NB4 (cell line): ENCODE measurements around the gene TECTA.

Source experiments
- DNase-seq: peaks from one replicate; pipeline ENCODE4 v3.0.0; 2010; ENCODE audit warnings: low read depth
- H3K4me3 ChIP-seq: one replicate; pipeline ENCODE4 v1.5.1; 2011; ENCODE audit warnings: mild to moderate bottlenecking, low read depth, low read length, moderate library complexity
- MYC ChIP-seq: IDR thresholded peaks from 2 replicates; pipeline ENCODE4 v1.6.1; 2011; ENCODE audit warnings: low read depth, low read length
- POLR2A ChIP-seq: IDR thresholded peaks from 2 replicates; pipeline ENCODE4 v1.6.1; 2011; ENCODE audit warnings: mild to moderate bottlenecking; ENCODE audit not compliant: insufficient read length; ENCODE audit errors: extremely low read depth
- TF ChIP-seq, protein P1 (sequence below): IDR thresholded peaks from 2 replicates; pipeline ENCODE4 v1.6.1; 2011; ENCODE audit warnings: low read depth, low read length
- TF ChIP-seq, protein P2 (sequence below): IDR thresholded peaks from one replicate; pipeline ENCODE4 v1.5.1; 2012; ENCODE audit warnings: low read depth, low read length

The TECTA gene

DNA sequence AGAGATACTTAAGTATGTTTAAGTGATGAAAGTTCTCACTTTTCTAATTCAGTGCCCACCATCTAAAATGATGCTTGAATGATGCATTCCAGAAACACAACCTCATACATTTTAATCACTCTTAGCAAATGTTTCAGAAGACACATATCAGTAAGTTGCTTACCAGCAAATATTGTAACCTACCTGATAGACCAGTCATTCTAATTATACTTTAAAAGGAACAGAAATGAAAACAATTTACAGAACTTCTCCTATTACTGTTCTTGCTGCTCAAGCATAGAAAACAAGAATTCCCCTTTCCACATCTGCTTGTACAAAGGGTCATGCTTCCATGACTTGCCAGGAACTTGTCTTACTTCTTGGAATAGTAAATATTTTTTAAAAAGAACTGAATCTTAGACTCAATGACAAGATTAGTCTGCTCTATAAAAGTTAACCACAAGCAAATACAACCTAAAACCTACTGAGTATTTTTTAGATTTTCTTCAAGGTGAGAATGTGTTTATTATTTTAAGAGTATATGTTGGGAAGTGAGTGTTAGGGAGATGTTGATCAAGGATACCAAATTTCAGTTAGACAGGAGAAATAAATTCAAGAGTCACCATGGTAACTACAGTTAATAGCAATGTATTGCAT lies 109.5 kb downstream of the TECTA start:
- TF ChIP-seq, protein P1, sequence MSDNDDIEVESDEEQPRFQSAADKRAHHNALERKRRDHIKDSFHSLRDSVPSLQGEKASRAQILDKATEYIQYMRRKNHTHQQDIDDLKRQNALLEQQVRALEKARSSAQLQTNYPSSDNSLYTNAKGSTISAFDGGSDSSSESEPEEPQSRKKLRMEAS, result no peak
- TF ChIP-seq, protein P2, sequence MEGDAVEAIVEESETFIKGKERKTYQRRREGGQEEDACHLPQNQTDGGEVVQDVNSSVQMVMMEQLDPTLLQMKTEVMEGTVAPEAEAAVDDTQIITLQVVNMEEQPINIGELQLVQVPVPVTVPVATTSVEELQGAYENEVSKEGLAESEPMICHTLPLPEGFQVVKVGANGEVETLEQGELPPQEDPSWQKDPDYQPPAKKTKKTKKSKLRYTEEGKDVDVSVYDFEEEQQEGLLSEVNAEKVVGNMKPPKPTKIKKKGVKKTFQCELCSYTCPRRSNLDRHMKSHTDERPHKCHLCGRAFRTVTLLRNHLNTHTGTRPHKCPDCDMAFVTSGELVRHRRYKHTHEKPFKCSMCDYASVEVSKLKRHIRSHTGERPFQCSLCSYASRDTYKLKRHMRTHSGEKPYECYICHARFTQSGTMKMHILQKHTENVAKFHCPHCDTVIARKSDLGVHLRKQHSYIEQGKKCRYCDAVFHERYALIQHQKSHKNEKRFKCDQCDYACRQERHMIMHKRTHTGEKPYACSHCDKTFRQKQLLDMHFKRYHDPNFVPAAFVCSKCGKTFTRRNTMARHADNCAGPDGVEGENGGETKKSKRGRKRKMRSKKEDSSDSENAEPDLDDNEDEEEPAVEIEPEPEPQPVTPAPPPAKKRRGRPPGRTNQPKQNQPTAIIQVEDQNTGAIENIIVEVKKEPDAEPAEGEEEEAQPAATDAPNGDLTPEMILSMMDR, result no peak
- TF ChIP-seq MYC, result no peak
- TF ChIP-seq POLR2A, result no peak
- no peak for DNase-seq

DNA sequence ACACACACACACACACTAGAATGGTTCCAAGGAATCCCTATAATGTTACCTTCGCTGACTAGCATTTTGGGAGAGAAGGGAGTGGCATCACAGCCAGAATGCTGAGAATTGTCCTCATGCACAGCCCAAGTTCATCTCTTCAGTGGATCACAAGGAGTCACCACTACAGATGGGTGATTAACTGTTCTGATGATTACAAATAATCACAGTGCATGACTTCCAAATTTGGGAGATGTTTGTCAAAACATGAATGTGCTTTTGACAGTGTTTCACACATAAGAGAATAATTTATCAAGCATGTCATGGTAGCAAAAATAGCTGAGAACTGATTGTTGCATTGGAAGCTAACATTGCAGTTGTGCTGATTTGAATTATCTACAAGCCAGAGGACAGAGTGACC lies 110.6 kb downstream of the TECTA start:
- no peak for DNase-seq
- H3K4me3 ChIP-seq, result no peak overlapping the region
- TF ChIP-seq MYC (no peak), POLR2A (no peak)
- TF ChIP-seq, protein P2, result no peak
- TF ChIP-seq, protein P1, result no peak

More for the DNA sequence above, 109.5 kb downstream of the TECTA start:
- no peak overlapping the region for H3K4me3 ChIP-seq

DNA sequence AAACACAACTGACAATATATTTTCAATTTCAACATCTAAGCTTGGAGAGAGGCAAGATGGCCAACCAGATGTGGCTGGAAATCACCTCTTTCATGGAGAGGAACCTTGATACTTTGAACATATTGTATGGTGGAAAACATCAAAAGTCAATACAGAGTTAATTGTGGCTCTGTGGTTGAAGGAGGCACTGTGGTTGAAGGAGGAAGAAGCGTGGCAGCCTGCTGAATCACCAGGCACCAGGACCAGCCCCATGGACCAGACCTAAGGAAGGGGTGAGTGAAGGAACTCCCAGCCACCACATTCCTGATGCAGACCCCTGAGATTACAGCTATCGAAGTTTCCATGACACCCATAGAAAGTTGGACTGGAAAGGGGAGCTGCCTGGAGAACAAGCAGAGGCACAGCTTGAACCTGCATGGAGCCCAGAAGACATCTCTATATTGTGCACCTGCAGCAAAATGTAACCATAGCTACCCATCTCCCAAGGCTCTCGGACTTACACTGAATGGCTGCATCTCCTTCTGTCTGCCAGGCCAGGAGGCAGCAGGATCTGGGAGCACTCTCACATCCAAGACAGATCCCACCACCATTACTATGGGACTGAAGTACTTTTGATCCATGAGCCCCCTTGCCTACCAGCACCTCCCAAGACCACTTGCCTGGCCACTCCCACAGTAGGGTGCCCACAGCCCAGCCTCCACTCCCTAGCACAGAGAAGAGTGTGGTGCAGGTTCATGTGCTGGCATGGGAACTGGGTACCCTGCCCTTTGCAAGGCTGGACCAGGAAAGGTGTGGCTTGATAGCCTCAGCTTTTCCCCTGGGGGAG lies 111.7 kb downstream of the TECTA start:
- TF ChIP-seq POLR2A (no peak), MYC (no peak)
- TF ChIP-seq, protein P1, result no peak
- TF ChIP-seq, protein P2, result no peak

DNA sequence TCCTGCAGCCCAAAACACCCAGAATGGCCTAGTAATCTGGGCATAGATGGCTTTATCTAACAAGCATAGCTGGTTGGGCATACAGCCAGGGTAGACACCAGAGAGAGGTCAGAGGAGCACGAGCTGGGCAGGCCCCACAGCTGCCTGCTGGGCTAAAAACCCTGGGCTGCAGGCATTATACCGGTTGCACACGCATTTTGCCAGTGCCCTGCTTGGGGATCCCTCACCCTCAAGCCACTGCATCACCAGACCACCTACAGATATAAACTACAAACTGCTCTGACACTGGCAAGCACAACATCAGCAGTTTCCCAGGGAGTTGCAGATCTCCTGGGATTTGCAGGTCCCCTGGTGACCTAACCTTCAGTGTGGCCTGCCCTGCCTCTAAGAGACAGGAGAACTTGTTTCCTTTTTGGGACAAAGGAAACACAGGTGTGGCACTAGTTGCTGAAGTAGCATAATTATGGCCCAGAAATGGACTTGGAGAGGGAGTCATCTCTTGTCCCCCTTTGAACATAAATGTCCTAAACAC lies 112.4 kb downstream of the TECTA start:
- TF ChIP-seq, protein P2, result no peak
- TF ChIP-seq, protein P1, result no peak
- TF ChIP-seq MYC (no peak), POLR2A (no peak)
- DNase-seq, result no peak
- H3K4me3 ChIP-seq, result no peak overlapping the region

More for the DNA sequence above, 111.7 kb downstream of the TECTA start:
- no peak overlapping the region for H3K4me3 ChIP-seq
- DNase-seq, result no peak

DNA sequence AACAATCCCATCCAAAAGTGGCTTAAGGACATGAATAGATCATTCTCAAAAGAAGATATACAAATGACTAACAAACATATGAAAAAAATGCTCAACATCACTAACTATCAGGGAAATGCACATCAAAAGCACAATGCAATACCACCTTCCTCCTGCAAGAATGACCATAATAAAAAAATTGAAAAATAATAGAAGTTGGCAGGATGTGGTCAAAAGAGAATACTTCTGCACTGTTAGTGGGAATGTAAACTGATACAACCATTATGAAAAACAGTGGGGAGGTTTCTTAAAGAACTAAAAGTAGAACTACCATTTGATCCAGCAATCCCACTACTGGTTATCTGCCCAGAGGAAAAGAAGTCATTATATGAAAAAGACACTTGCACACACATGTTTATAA lies 113.8 kb downstream of the TECTA start:
- DNase-seq, result no peak
- TF ChIP-seq, protein P2, result no peak
- TF ChIP-seq POLR2A, result no peak
- TF ChIP-seq MYC, result no peak
- TF ChIP-seq, protein P1, result no peak
- H3K4me3 ChIP-seq, result no peak overlapping the region
